GM12878 (cell line): Measurements from ENCODE around the gene CENATAC. TPM values are rescaled to one million over a fixed set of nuclear protein-coding genes. Genes with fewer than 3 reads are reported as not detected.

Source experiments
- ATAC-seq: fragments of 200-7000 bp; cut with Tn5 transposase; 3 replicates; pipeline ENCODE4 v1.9.1; 2020; ENCODE audit warnings: mild to moderate bottlenecking, moderate library complexity
- BruUV-seq: library from RNA; stranded (reverse); fragments of 400-500 nt; replicated peaks from 2 replicates; lab custom pipeline; 2021; lab: Mats Ljungman, UMichigan
- CTCF ChIA-PET: fragments of 300-600 bp; sonication (Branson Sonifier 250); formaldehyde crosslinking; extraction: SDS; loops from one replicate; lab custom pipeline; 2021; ENCODE audit warnings: inconsistent platforms; lab: Yijun Ruan, JAX
- POLR2A ChIA-PET: fragments of 350-600 bp; formaldehyde crosslinking; extraction: SDS; loops from one replicate; lab custom pipeline; 2021; ENCODE audit warnings: inconsistent platforms; lab: Charles Lee
- RAD21 ChIA-PET: fragments of 300-600 bp; sonication (Branson Sonifier 250); formaldehyde crosslinking; loops from one replicate; lab custom pipeline; 2023; ENCODE audit warnings: antibody characterized with exemption; ENCODE audit not compliant: unreplicated experiment; lab: Charles Lee
- SMC1A ChIA-PET: fragments of 300-600 bp; sonication (Branson Sonifier 250); formaldehyde crosslinking; loops from one replicate; lab custom pipeline; 2023; ENCODE audit not compliant: unreplicated experiment, uncharacterized antibody; lab: Charles Lee
- DNase-seq: peaks from one replicate; pipeline ENCODE4 v3.0.0-alpha.2; 2011; ENCODE audit warnings: low read depth, low spot score
- FAIRE-seq: peaks from 3 replicates; lab custom pipeline; 2011; peaks lifted over from hg19 to GRCh38; lab: Jason Lieb, UNC
- H2AFZ ChIP-seq: 2 replicates; pipeline ENCODE4 v1.6.0; 2011; ENCODE audit warnings: low read depth, low read length, control low read depth; ENCODE audit not compliant: control insufficient read depth
- H3K27ac ChIP-seq: 2 replicates; pipeline ENCODE4 v1.5.1; 2011; ENCODE audit warnings: control low read depth; ENCODE audit not compliant: control insufficient read depth, insufficient read depth
- H3K27me3 ChIP-seq, 2 experiments: replicated peaks in 1 of 2; 2 replicates each; pipeline versions ENCODE4 v1.6.0 to v1.6.1; 2011; ENCODE audit warnings: low read length in 1 of 2; ENCODE audit not compliant: control insufficient read depth in 2 of 2, insufficient read depth in 2 of 2
- H3K36me3 ChIP-seq, 2 experiments: 2 replicates each; pipeline ENCODE4 v1.5.1; 2011; ENCODE audit warnings: low read length in 1 of 2; ENCODE audit not compliant: control insufficient read depth in 2 of 2, insufficient read depth in 2 of 2
- H3K4me1 ChIP-seq: 2 replicates; pipeline ENCODE4 v1.6.1; 2011; ENCODE audit warnings: mild to moderate bottlenecking, low read length, moderate library complexity, mixed read lengths; ENCODE audit not compliant: control insufficient read depth, insufficient read depth
- H3K4me2 ChIP-seq: 2 replicates; pipeline ENCODE4 v1.6.0; 2011; ENCODE audit warnings: control low read depth; ENCODE audit not compliant: control insufficient read depth, insufficient read depth
- H3K4me3 ChIP-seq: fragments of 200-600 bp; sonication (generic); 2 replicates; pipeline ENCODE4 v1.5.1; 2016
- H3K79me2 ChIP-seq: 2 replicates; pipeline ENCODE4 v1.6.0; 2011; ENCODE audit warnings: low read length; ENCODE audit not compliant: control insufficient read depth, insufficient read depth
- H3K9ac ChIP-seq: 2 replicates; pipeline ENCODE4 v1.8.0; 2011; ENCODE audit warnings: low read length, control low read depth, mixed read lengths; ENCODE audit not compliant: control insufficient read depth, insufficient read depth
- H3K9me3 ChIP-seq: replicated peaks from 3 replicates; pipeline ENCODE4 v1.5.1; 2011; ENCODE audit warnings: mild to moderate bottlenecking, low read length; ENCODE audit not compliant: control insufficient read depth, insufficient read depth
- H4K20me1 ChIP-seq: 2 replicates; pipeline ENCODE4 v1.6.0; 2011; ENCODE audit not compliant: control insufficient read depth, insufficient read depth
- BMI1 ChIP-seq: fragments of 450-650 bp; IDR thresholded peaks from 2 replicates; pipeline ENCODE4 v1.6.1; 2016; ENCODE audit warnings: mild to moderate bottlenecking, moderate library complexity, borderline replicate concordance
- CBX3 ChIP-seq: fragments of 200-600 bp; sonication (generic); IDR thresholded peaks from 2 replicates; pipeline ENCODE4 v1.6.1; 2016; ENCODE audit warnings: low read depth, borderline replicate concordance
- CBX5 ChIP-seq: sonication (generic); IDR thresholded peaks from 2 replicates; pipeline ENCODE4 v1.6.1; 2016; ENCODE audit warnings: low read depth, moderate library complexity, mild to moderate bottlenecking, inconsistent platforms
- JUND ChIP-seq: IDR thresholded peaks from 2 replicates; pipeline ENCODE4 v1.6.1; 2012; ENCODE audit warnings: low read depth, mild to moderate bottlenecking, low read length, improper control_type of control experiment, moderate library complexity
- MXI1 ChIP-seq: fragments of 150-350 bp; IDR thresholded peaks from 2 replicates; pipeline ENCODE4 v1.6.1; 2011; ENCODE audit warnings: low read depth, mild to moderate bottlenecking, inconsistent platforms, low read length, improper control_type of control experiment
- MYB ChIP-seq: fragments of 150-350 bp; IDR thresholded peaks from 2 replicates; pipeline ENCODE4 v1.6.1; 2014; ENCODE audit warnings: mild to moderate bottlenecking, low read depth, low read length, borderline replicate concordance
- NR2C1 ChIP-seq: fragments of 450-650 bp; IDR thresholded peaks from 2 replicates; pipeline ENCODE4 v1.6.1; 2017; ENCODE audit warnings: antibody characterized with exemption, mild to moderate bottlenecking, moderate library complexity
- POLR2AphosphoS5 ChIP-seq: IDR thresholded peaks from 2 replicates; pipeline ENCODE4 v1.6.1; 2011; ENCODE audit warnings: mild to moderate bottlenecking, low read length, inconsistent platforms
- RUNX3 ChIP-seq: IDR thresholded peaks from 2 replicates; pipeline ENCODE4 v1.6.1; 2012; ENCODE audit warnings: low read length, inconsistent platforms
- SMAD1 ChIP-seq: fragments of 450-650 bp; IDR thresholded peaks from 2 replicates; pipeline ENCODE4 v1.6.1; 2018; ENCODE audit warnings: mild to moderate bottlenecking, low read depth; ENCODE audit not compliant: partially characterized antibody
- ZBTB33 ChIP-seq: fragments of 450-650 bp; IDR thresholded peaks from 2 replicates; pipeline ENCODE4 v1.6.1; 2017; ENCODE audit warnings: mild to moderate bottlenecking
- WGBS: methylation state at CpG from one replicate; pipeline ENCODE4 v1.1.6; 2016; ENCODE audit warnings: low lambda C conversion rate; ENCODE audit not compliant: insufficient replicate concordance, insufficient coverage; ENCODE audit errors: missing lambda C conversion rate; 5-methylcytosine and 5-hydroxymethylcytosine counted together
- in situ Hi-C: fragments of 300-500 bp; cut with MboI; formaldehyde crosslinking; loops from 9 replicates; pipeline ENCODE4 v1.14.3; 2018; ENCODE audit warnings: mixed read lengths
- intact Hi-C: fragments of 100-400 bp; cut with micrococcal nuclease; formaldehyde crosslinking; loops from one replicate; pipeline ENCODE4 v1.14.2; 2022; ENCODE audit not compliant: unreplicated experiment
- polyA plus RNA-seq, 11 experiments: library from polyadenylated mRNA; depleted of rRNA in 4 of 11; unstranded in 6 of 11; stranded (reverse) in 5 of 11; fragments of >200 nt; fragmentation: Nextera tagmentation in 4 of 11; fragmentation: Illumina TruSeq in 1 of 11; extraction: Ambion mirVana in 4 of 11; extraction: Trizol in 1 of 11; gene quantifications; 1 replicate in 1 of 11; 2 replicates in 10 of 11; pipeline versions ENCODE4 v1.2.1 to v1.2.3, GENCODE V29; 2011 to 2016; ENCODE audit warnings: inconsistent platforms in 2 of 11, missing spikeins in 2 of 11, low read depth in 1 of 11
- total RNA-seq, 4 experiments: library from RNA; depleted of rRNA in 3 of 4; stranded (reverse); fragments of >200 nt in 3 of 4; fragmentation: Illumina TruSeq in 1 of 4; extraction: Trizol in 1 of 4; gene quantifications; 2 replicates each; pipeline versions ENCODE4 v1.2.1 to v1.2.3, GENCODE V29; 2013 to 2021
- TF ChIP-seq, protein P1 (sequence below): fragments of 450-650 bp; conservative IDR thresholded peaks from 2 replicates; pipeline ENCODE4 v1.6.1; 2017; ENCODE audit warnings: mild to moderate bottlenecking, moderate library complexity

CENATAC gene
- total and polyA plus RNA-seq, 10 of the 15 experiments (the other 5 are each of a cell fraction or from before 2014, with no cell fraction given) = 4.8 to 37.1 (median 24.1) TPM

GRCh38 chr11:118961189-118961588 is 36.7 kb upstream of the CENATAC start:
- no peak overlapping the region for H2AFZ ChIP-seq
- TF ChIP-seq SMAD1 (no peak), POLR2AphosphoS5 (no peak), MYB (no peak), NR2C1 (no peak), RUNX3 (no peak), MXI1 (no peak), ZBTB33 (no peak), JUND (no peak), CBX3 (no peak), CBX5 (no peak), BMI1 (no peak)
- TF ChIP-seq, protein P1, sequence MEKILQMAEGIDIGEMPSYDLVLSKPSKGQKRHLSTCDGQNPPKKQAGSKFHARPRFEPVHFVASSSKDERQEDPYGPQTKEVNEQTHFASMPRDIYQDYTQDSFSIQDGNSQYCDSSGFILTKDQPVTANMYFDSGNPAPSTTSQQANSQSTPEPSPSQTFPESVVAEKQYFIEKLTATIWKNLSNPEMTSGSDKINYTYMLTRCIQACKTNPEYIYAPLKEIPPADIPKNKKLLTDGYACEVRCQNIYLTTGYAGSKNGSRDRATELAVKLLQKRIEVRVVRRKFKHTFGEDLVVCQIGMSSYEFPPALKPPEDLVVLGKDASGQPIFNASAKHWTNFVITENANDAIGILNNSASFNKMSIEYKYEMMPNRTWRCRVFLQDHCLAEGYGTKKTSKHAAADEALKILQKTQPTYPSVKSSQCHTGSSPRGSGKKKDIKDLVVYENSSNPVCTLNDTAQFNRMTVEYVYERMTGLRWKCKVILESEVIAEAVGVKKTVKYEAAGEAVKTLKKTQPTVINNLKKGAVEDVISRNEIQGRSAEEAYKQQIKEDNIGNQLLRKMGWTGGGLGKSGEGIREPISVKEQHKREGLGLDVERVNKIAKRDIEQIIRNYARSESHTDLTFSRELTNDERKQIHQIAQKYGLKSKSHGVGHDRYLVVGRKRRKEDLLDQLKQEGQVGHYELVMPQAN = no peak
- H3K9ac ChIP-seq = no peak overlapping the region
- H4K20me1 ChIP-seq = no peaks in the 10 kb centered on the region
- no peaks in the 10 kb centered on the region for H3K9me3 ChIP-seq
- ChIA-PET SMC1A (no interaction called here), RAD21 (no interaction called here), POLR2A (no interaction called here), CTCF (interaction anchor here (0.9 kb wide), 1 partner anchor 55 kb away, joined by 3 read pairs; no protein-coding TSS in a partner anchor)
- no peaks in the 10 kb centered on the region for H3K4me1 ChIP-seq
- no peaks in the 10 kb centered on the region for H3K79me2 ChIP-seq
- intact Hi-C loops (no loop called here), in situ Hi-C loops (no loop called here)
- FAIRE-seq (no peak), ATAC-seq (no peak), DNase-seq (no peak)
- H3K27me3 ChIP-seq = peaks cover 0 to 4% of the 10 kb centered on the region in 2 experiments; a peak in 1 of 4 replicates
- 0% methylated on average over 3 of the region's 5 CpGs for WGBS
- no peak overlapping the region for H3K4me3 ChIP-seq
- H3K27ac ChIP-seq = no peak overlapping the region
- H3K4me2 ChIP-seq = no peak overlapping the region
- BruUV-seq = no TSS peak
- H3K36me3 ChIP-seq = no peaks in the 10 kb centered on the region
